Hepatocyte (in vitro differentiated cells): Measurements from ENCODE around the gene RAD9A.

Experiments used
- CTCF ChIP-seq: fragments of 200-600 bp; sonication (generic); IDR thresholded peaks from 2 replicates; pipeline ENCODE4 v1.5.1; 2016; ENCODE audit warnings: antibody characterized with exemption, mild to moderate bottlenecking; ENCODE audit not compliant: poor library complexity
- EZH2 ChIP-seq: fragments of 200-600 bp; sonication (generic); IDR thresholded peaks from 2 replicates; pipeline ENCODE4 v1.6.1; 2016; ENCODE audit warnings: antibody characterized with exemption, mild to moderate bottlenecking, borderline replicate concordance

- TF ChIP-seq CTCF = no peak
- no peak for TF ChIP-seq EZH2
Observed at GRCh38 chr11:67406420-67406968, 14.7 kb downstream of the RAD9A start.
